Left ventricle myocardium superior (tissue), 1 donor: Measurements from ENCODE around the gene IRAK4. TPM values are rescaled to one million over a fixed set of nuclear protein-coding genes. Genes with fewer than 3 reads are reported as not detected.
"Not testable (repeated sequence)": the region's sequence is repeated elsewhere in the genome, so short reads cannot be mapped to it uniquely, and the experiment has no call there.

Experiments
- ATAC-seq: fragments of 200-7000 bp; cut with Tn5 transposase; one replicate; pipeline ENCODE4 v1.9.1; 2020; ENCODE audit warnings: mild to moderate bottlenecking, moderate library complexity
- DNase-seq: peaks from one replicate; pipeline ENCODE4 v3.0.0-alpha.2; 2020
- intact Hi-C: fragments of 100-400 bp; cut with micrococcal nuclease; formaldehyde crosslinking; loops from one replicate; pipeline ENCODE4 v1.11.0; 2022
- long read RNA-seq: library from polyadenylated mRNA; unstranded; transcript quantifications from one replicate; pipeline ENCODE4 v2.0.0, GENCODE V29; 2021
- total RNA-seq: library from RNA; stranded (reverse); fragmentation: NEBNext Ultra II Directional; extraction: Animal tissue kit (Norgen Biotek cat#: 25700); gene quantifications from one replicate; pipeline ENCODE4 v1.2.1, GENCODE V29; 2021
- donor health status: DM: no; HTN: yes; CAD: no; lungs with severe emphysema.

IRAK4 gene
- total RNA-seq, result 4.3 TPM
- long read RNA-seq, full-length matches to known transcripts, result 6 of 8 reads
- long read RNA-seq, partial matches to known transcripts, result 0 of 8 reads
- long read RNA-seq, other reads (novel, unspliced or antisense), result 2 of 8 reads

- intact Hi-C loops, result no loop called here
Observed at GRCh38 chr12:43758728-43759563, at the start of gene IRAK4, which contains the start of gene PUS7L. TSS of gene IRAK4 (plus strand) at chr12:43758951. CDS start at chr12:43768112, 9,161 bp downstream. TSS of gene PUS7L (minus strand) at chr12:43758790. CDS start at chr12:43755245, 3,545 bp downstream.

GRCh38 chr12:43711348-43711747 is 47.4 kb upstream of the IRAK4 start:
- intact Hi-C loops, result no loop called here
- DNase-seq (no peak), ATAC-seq (no peak)

More at GRCh38 chr12:43758728-43759563, at the start of gene IRAK4, which contains the start of gene PUS7L:
- ATAC-seq, result peak; percentile 100
- DNase-seq, result peak; percentile 97

- intact Hi-C loops, result no loop called here
- ATAC-seq (no peak), DNase-seq (no peak)
Observed at GRCh38 chr12:43722621-43723020, 36.1 kb upstream of the IRAK4 start.

- DNase-seq, result no peak
- no peak for ATAC-seq
- intact Hi-C loops, result no loop called here
Observed at GRCh38 chr12:43723134-43723533, 35.6 kb upstream of the IRAK4 start.

GRCh38 chr12:43728117-43728516 is 30.6 kb upstream of the IRAK4 start:
- ATAC-seq (no peak), DNase-seq (no peak)
- intact Hi-C loops, result no loop called here

GRCh38 chr12:43728698-43729097 is 30.1 kb upstream of the IRAK4 start:
- intact Hi-C loops, result no loop called here
- ATAC-seq (no peak), DNase-seq (no peak)

GRCh38 chr12:43730283-43730682 is 28.5 kb upstream of the IRAK4 start:
- DNase-seq (no peak), ATAC-seq (no peak)
- intact Hi-C loops, result no loop called here

- intact Hi-C loops, result no loop called here
- DNase-seq, result no peak
- no peak for ATAC-seq
Observed at GRCh38 chr12:43733687-43734086, 25.1 kb upstream of the IRAK4 start.

GRCh38 chr12:43736927-43737440 is 21.8 kb upstream of the IRAK4 start:
- intact Hi-C loops, result no loop called here
- ATAC-seq (no peak), DNase-seq (no peak)

- intact Hi-C loops, result no loop called here
- DNase-seq (no peak), ATAC-seq (no peak)
Observed at GRCh38 chr12:43737646-43738045, 21.1 kb upstream of the IRAK4 start.

- no peak for ATAC-seq
- DNase-seq, result no peak
- intact Hi-C loops, result no loop called here
Observed at GRCh38 chr12:43740511-43741100, 18.1 kb upstream of the IRAK4 start.

- no peak for DNase-seq
- intact Hi-C loops, result no loop called here
- no peak for ATAC-seq
Observed at GRCh38 chr12:43742106-43742505, 16.6 kb upstream of the IRAK4 start.

GRCh38 chr12:43744826-43745225 is 13.9 kb upstream of the IRAK4 start:
- DNase-seq (no peak), ATAC-seq (no peak)
- intact Hi-C loops, result no loop called here

- intact Hi-C loops, result no loop called here
- DNase-seq (no peak), ATAC-seq (no peak)
Observed at GRCh38 chr12:43749016-43749415, 9.7 kb upstream of the IRAK4 start.

- intact Hi-C loops, result no loop called here
- DNase-seq, result no peak
- ATAC-seq, result no peak
Observed at GRCh38 chr12:43750814-43751213, 7.9 kb upstream of the IRAK4 start.

- ATAC-seq, intact Hi-C loops, DNase-seq: not testable (repeated sequence)
Observed at GRCh38 chr12:43751360-43751759, 7.4 kb upstream of the IRAK4 start.

GRCh38 chr12:43754015-43754414 is 4.7 kb upstream of the IRAK4 start:
- intact Hi-C loops, result no loop called here
- ATAC-seq, result no peak
- DNase-seq, result no peak

- DNase-seq, result peak; percentile 35
- intact Hi-C loops, result no loop called here
Observed at GRCh38 chr12:43758247-43758727, 464 bp upstream of the IRAK4 start.

GRCh38 chr12:43760396-43760795 is 1.6 kb downstream of the IRAK4 start:
- ATAC-seq (no peak), DNase-seq (no peak)
- intact Hi-C loops, result no loop called here

More at GRCh38 chr12:43758247-43758727, 464 bp upstream of the IRAK4 start:
- peak; percentile 44 for ATAC-seq

- DNase-seq (no peak), ATAC-seq (no peak)
- intact Hi-C loops, result no loop called here
Observed at GRCh38 chr12:43761500-43761899, 2.7 kb downstream of the IRAK4 start.
